Neural cell (in vitro differentiated cells): ENCODE results near the gene HDAC4. TPM values are rescaled to one million over a fixed set of nuclear protein-coding genes. Genes with fewer than 3 reads are reported as not detected.

Source experiments
- H2AFZ ChIP-seq: fragments of 200-600, 300-800 bp; sonication (generic), shearing (Covaris generic); 2 replicates; pipeline ENCODE4 v1.6.0; 2014; ENCODE audit warnings: low read depth, mild to moderate bottlenecking, antibody characterized with exemption, low read length, moderate library complexity
- H3F3A ChIP-seq: fragments of 200-600 bp; shearing (Covaris generic); 2 replicates; pipeline ENCODE4 v1.6.1; 2016; ENCODE audit warnings: mild to moderate bottlenecking, moderate library complexity, mixed read lengths, antibody characterized with exemption, low read length; ENCODE audit not compliant: insufficient read depth, poor library complexity, severe bottlenecking
- H3K27ac ChIP-seq: fragments of 200-600, 300-800 bp; sonication (generic), shearing (Covaris generic); 2 replicates; pipeline ENCODE4 v1.5.1; 2014; ENCODE audit warnings: mild to moderate bottlenecking, low read length, moderate library complexity
- H3K27me3 ChIP-seq: fragments of 300-800, 200-600 bp; sonication (generic), shearing (Covaris generic); 2 replicates; pipeline ENCODE4 v1.6.0; 2014; ENCODE audit warnings: mild to moderate bottlenecking, low read depth, low read length, moderate library complexity; ENCODE audit not compliant: insufficient read depth
- H3K36me3 ChIP-seq: fragments of 300-800, 200-600 bp; sonication (generic), shearing (Covaris generic); 2 replicates; pipeline ENCODE4 v1.5.1; 2014; ENCODE audit warnings: mild to moderate bottlenecking, antibody characterized with exemption, low read length, moderate library complexity; ENCODE audit not compliant: insufficient read depth
- H3K4me2 ChIP-seq: fragments of 300-800, 200-600 bp; sonication (generic), shearing (Covaris generic); 2 replicates; pipeline ENCODE4 v1.6.0; 2014; ENCODE audit warnings: mild to moderate bottlenecking, low read length
- H3K4me3 ChIP-seq: fragments of 300-800, 200-600 bp; sonication (generic), shearing (Covaris generic); 2 replicates; pipeline ENCODE4 v1.5.1; 2014; ENCODE audit warnings: mild to moderate bottlenecking, low read length, moderate library complexity
- H3K79me2 ChIP-seq: fragments of 200-600 bp; shearing (Covaris generic); replicated peaks from 2 replicates; pipeline ENCODE4 v1.6.0; 2014; ENCODE audit warnings: mild to moderate bottlenecking, low read length, moderate library complexity; ENCODE audit not compliant: insufficient read depth
- H3K9ac ChIP-seq: fragments of 300-800, 200-600 bp; sonication (generic), shearing (Covaris generic); 2 replicates; pipeline ENCODE4 v1.6.1; 2016; ENCODE audit warnings: mild to moderate bottlenecking, low read length, mixed read lengths
- H3K9me2 ChIP-seq: fragments of 200-600 bp; shearing (Covaris generic); 2 replicates; pipeline ENCODE4 v1.6.1; 2016; ENCODE audit warnings: mild to moderate bottlenecking, low read length, mixed read lengths; ENCODE audit not compliant: insufficient read depth
- H3K9me3 ChIP-seq: fragments of 200-600, 300-800 bp; sonication (generic), shearing (Covaris generic); 2 replicates; pipeline ENCODE4 v1.6.1; 2016; ENCODE audit warnings: mild to moderate bottlenecking, mixed run types, low read length, moderate library complexity, mixed read lengths
- H4K20me1 ChIP-seq: fragments of 200-600 bp; shearing (Covaris generic); 2 replicates; pipeline ENCODE4 v1.6.1; 2016; ENCODE audit warnings: mild to moderate bottlenecking, mixed run types; ENCODE audit not compliant: insufficient read depth
- CTCF ChIP-seq: fragments of 450-650 bp; IDR thresholded peaks from 2 replicates; pipeline ENCODE4 v1.5.1; 2014; ENCODE audit warnings: antibody characterized with exemption, mild to moderate bottlenecking, moderate library complexity; ENCODE audit not compliant: poor library complexity, severe bottlenecking
- EP300 ChIP-seq: fragments of 450-650 bp; conservative IDR thresholded peaks from 2 replicates; pipeline ENCODE4 v1.6.1; 2014; ENCODE audit warnings: antibody characterized with exemption, mild to moderate bottlenecking, moderate library complexity; ENCODE audit not compliant: poor library complexity, severe bottlenecking
- EZH2 ChIP-seq: fragments of 200-600, 300-800 bp; shearing (Covaris generic), sonication (generic); IDR thresholded peaks from 2 replicates; pipeline ENCODE4 v1.6.1; 2014; ENCODE audit warnings: antibody characterized with exemption, low read length, borderline replicate concordance, mild to moderate bottlenecking; ENCODE audit not compliant: insufficient read depth, poor library complexity, severe bottlenecking
- MXI1 ChIP-seq: fragments of 450-650 bp; conservative IDR thresholded peaks from 2 replicates; pipeline ENCODE4 v1.6.1; 2014; ENCODE audit warnings: antibody characterized with exemption, mild to moderate bottlenecking; ENCODE audit not compliant: poor library complexity, severe bottlenecking
- POLR2AphosphoS5 ChIP-seq: IDR thresholded peaks from 2 replicates; pipeline ENCODE4 v1.6.1; 2012
- RAD21 ChIP-seq: fragments of 450-650 bp; conservative IDR thresholded peaks from 2 replicates; pipeline ENCODE4 v1.6.1; 2014; ENCODE audit warnings: antibody characterized with exemption, mild to moderate bottlenecking, moderate library complexity
- REST ChIP-seq: IDR thresholded peaks from 2 replicates; pipeline ENCODE4 v1.6.1; 2012; ENCODE audit warnings: borderline replicate concordance
- SMC3 ChIP-seq: fragments of 450-650 bp; conservative IDR thresholded peaks from 2 replicates; pipeline ENCODE4 v1.6.1; 2014; ENCODE audit warnings: antibody characterized with exemption, mild to moderate bottlenecking, moderate library complexity; ENCODE audit not compliant: poor library complexity
- TAF1 ChIP-seq: IDR thresholded peaks from 2 replicates; pipeline ENCODE4 v1.6.1; 2012; ENCODE audit warnings: low read depth
- polyA plus RNA-seq: library from polyadenylated mRNA; depleted of rRNA; stranded (reverse); fragments of >200 nt; gene quantifications from 2 replicates; pipeline ENCODE4 v1.2.3, GENCODE V29; 2014

Gene HDAC4
- polyA plus RNA-seq, 1 donor from 2014 or later: 3.4 TPM

- Histone ChIP-seq H3K9me2 (no peaks in the 10 kb centered on the region), H3F3A (no peaks in the 10 kb centered on the region), H3K4me2 (no peak overlapping the region), H4K20me1 (no peaks in the 10 kb centered on the region), H2AFZ (no peak overlapping the region), H3K4me3 (no peak overlapping the region), H3K9ac (no peak overlapping the region), H3K27me3 (no peaks in the 10 kb centered on the region), H3K36me3 (no peaks in the 10 kb centered on the region), H3K79me2 (no peaks in the 10 kb centered on the region), H3K9me3 (peaks cover 5% of the 10 kb centered on the region), H3K27ac (no peak overlapping the region)
- TF ChIP-seq CTCF (no peak), REST (no peak), POLR2AphosphoS5 (no peak), RAD21 (no peak), EP300 (no peak), TAF1 (no peak), SMC3 (no peak), EZH2 (no peak), MXI1 (no peak)
These were observed 10.3 kb upstream of the HDAC4 start for GRCh38 chr2:239411117-239411516.

- Histone ChIP-seq H3K9ac (no peak overlapping the region), H3K9me2 (no peaks in the 10 kb centered on the region), H3K4me2 (no peak overlapping the region), H3K9me3 (peaks cover 5% of the 10 kb centered on the region), H3K27me3 (no peaks in the 10 kb centered on the region), H3K4me3 (no peak overlapping the region), H3K36me3 (no peaks in the 10 kb centered on the region), H4K20me1 (no peaks in the 10 kb centered on the region), H2AFZ (no peak overlapping the region), H3K79me2 (no peaks in the 10 kb centered on the region), H3F3A (no peaks in the 10 kb centered on the region), H3K27ac (no peak overlapping the region)
- TF ChIP-seq SMC3 (no peak), TAF1 (no peak), POLR2AphosphoS5 (no peak), RAD21 (no peak)
These were observed 9.2 kb upstream of the HDAC4 start for GRCh38 chr2:239409976-239410375.

- Histone ChIP-seq H3F3A (peaks cover 5% of the 10 kb centered on the region), H3K4me2 (no peak overlapping the region), H4K20me1 (no peaks in the 10 kb centered on the region), H2AFZ (no peak overlapping the region), H3K4me3 (no peak overlapping the region), H3K27ac (no peak overlapping the region), H3K9ac (no peak overlapping the region), H3K27me3 (no peaks in the 10 kb centered on the region), H3K79me2 (no peaks in the 10 kb centered on the region), H3K9me2 (no peaks in the 10 kb centered on the region), H3K36me3 (no peaks in the 10 kb centered on the region), H3K9me3 (peaks cover under 1% of the 10 kb centered on the region)
- no peak for TF ChIP-seq SMC3
- no peak for TF ChIP-seq EZH2
- TF ChIP-seq RAD21: no peak
- TF ChIP-seq CTCF: no peak
- no peak for TF ChIP-seq POLR2AphosphoS5
- no peak for TF ChIP-seq TAF1
- TF ChIP-seq EP300: no peak
- TF ChIP-seq MXI1: no peak
- no peak for TF ChIP-seq REST
These were observed 6.3 kb upstream of the HDAC4 start for GRCh38 chr2:239407112-239407511.
